Stomach smooth muscle (tissue), 2 donors: Measurements from ENCODE around the gene ITGB2.
"Not testable (repeated sequence)": the region's sequence is repeated elsewhere in the genome, so short reads cannot be mapped to it uniquely, and the experiment has no call there.

Source experiments
- H3K27ac ChIP-seq: one replicate; pipeline ENCODE4 v1.7.0; 2013; ENCODE audit warnings: mild to moderate bottlenecking, low read length, inconsistent platforms
- H3K27me3 ChIP-seq, 2 donors: one replicate each; pipeline ENCODE4 v1.7.0; 2013; ENCODE audit warnings: low read length in 2 of 2; ENCODE audit not compliant: insufficient read depth in 2 of 2, control insufficient read depth in 1 of 2
- H3K36me3 ChIP-seq, 2 donors: one replicate each; pipeline ENCODE4 v1.7.0; 2013; ENCODE audit warnings: low read length in 2 of 2; ENCODE audit not compliant: control insufficient read depth in 2 of 2, insufficient read depth in 2 of 2
- H3K4me1 ChIP-seq: one replicate; pipeline ENCODE4 v1.7.0; 2013; ENCODE audit warnings: low read length; ENCODE audit not compliant: control insufficient read depth, insufficient read depth
- H3K4me3 ChIP-seq, 2 donors: one replicate each; pipeline ENCODE4 v1.7.0; 2013; ENCODE audit warnings: low read length in 2 of 2
- H3K9ac ChIP-seq, 2 donors: one replicate each; pipeline ENCODE4 v1.7.0; 2013; ENCODE audit warnings: low read length in 2 of 2, mild to moderate bottlenecking in 1 of 2
- H3K9me3 ChIP-seq, 2 donors: one replicate each; pipeline ENCODE4 v1.7.0; 2013; ENCODE audit warnings: low read length in 2 of 2; ENCODE audit not compliant: control insufficient read depth in 2 of 2
- donor health status: healthy.
- donor health status: Pancreatic carcinoma.

Gene ITGB2

GRCh38 chr21:44930543-44930981, 9.9 kb upstream of the ITGB2 start:
- H3K4me3 ChIP-seq = no peak overlapping the region
- peaks cover 44 to 51% of the 10 kb centered on the region in 2 donors for H3K27me3 ChIP-seq
- peaks cover 0 to 6% of the 10 kb centered on the region in 2 donors for H3K9me3 ChIP-seq
- H3K36me3 ChIP-seq = no peaks in the 10 kb centered on the region
- H3K9ac ChIP-seq = no peak overlapping the region
- no peak overlapping the region for H3K27ac ChIP-seq
- H3K4me1 ChIP-seq = peaks cover 21% of the 10 kb centered on the region

- H3K4me1 ChIP-seq = peaks cover 21% of the 10 kb centered on the region
- no peak overlapping the region for H3K4me3 ChIP-seq
- H3K27me3 ChIP-seq = peaks cover 44 to 50% of the 10 kb centered on the region in 2 donors
- no peak overlapping the region for H3K9ac ChIP-seq
- peaks cover 0 to 6% of the 10 kb centered on the region in 2 donors for H3K9me3 ChIP-seq
- H3K27ac ChIP-seq = no peak overlapping the region
- H3K36me3 ChIP-seq = no peaks in the 10 kb centered on the region
Observed at GRCh38 chr21:44929799-44930542, 9.3 kb upstream of the ITGB2 start.

GRCh38 chr21:44929242-44929798, 8.6 kb upstream of the ITGB2 start:
- no peak overlapping the region for H3K4me3 ChIP-seq
- H3K27ac ChIP-seq = no peak overlapping the region
- peaks cover 44 to 47% of the 10 kb centered on the region in 2 donors for H3K27me3 ChIP-seq
- H3K36me3 ChIP-seq = no peaks in the 10 kb centered on the region
- H3K9me3 ChIP-seq = peaks cover 0 to 6% of the 10 kb centered on the region in 2 donors
- no peak overlapping the region for H3K9ac ChIP-seq
- peaks cover 21% of the 10 kb centered on the region for H3K4me1 ChIP-seq

- not testable (repeated sequence) for H3K9me3 ChIP-seq, H3K36me3 ChIP-seq, H3K9ac ChIP-seq, H3K27ac ChIP-seq, H3K4me3 ChIP-seq
- peaks cover 21% of the 10 kb centered on the region for H3K4me1 ChIP-seq
- peaks cover 41 to 44% of the 10 kb centered on the region in 2 donors for H3K27me3 ChIP-seq
Observed at GRCh38 chr21:44928500-44929241, 8.0 kb upstream of the ITGB2 start.

GRCh38 chr21:44927587-44928461, 7.1 kb upstream of the ITGB2 start:
- Histone ChIP-seq H3K4me1 (peaks cover 18% of the 10 kb centered on the region), H3K36me3 (no peaks in the 10 kb centered on the region), H3K4me3 (no peak overlapping the region), H3K27me3 (peaks cover 34 to 36% of the 10 kb centered on the region in 2 donors), H3K9ac (no peak overlapping the region), H3K27ac (no peak overlapping the region), H3K9me3 (peaks cover 0 to 6% of the 10 kb centered on the region in 2 donors)

- Histone ChIP-seq H3K27ac (no peak overlapping the region), H3K4me3 (no peak overlapping the region), H3K27me3 (peaks cover 34% of the 10 kb centered on the region in 2 donors), H3K9me3 (peaks cover 0 to 6% of the 10 kb centered on the region in 2 donors), H3K9ac (no peak overlapping the region), H3K4me1 (peaks cover 12% of the 10 kb centered on the region), H3K36me3 (no peaks in the 10 kb centered on the region)
Observed at GRCh38 chr21:44927259-44927586, 6.5 kb upstream of the ITGB2 start.

GRCh38 chr21:44926331-44927101, 5.8 kb upstream of the ITGB2 start:
- Histone ChIP-seq H3K9me3 (peaks cover 0 to 6% of the 10 kb centered on the region in 2 donors), H3K36me3 (no peaks in the 10 kb centered on the region), H3K27me3 (peaks cover 27 to 31% of the 10 kb centered on the region in 2 donors), H3K27ac (no peak overlapping the region), H3K4me1 (peaks cover 6% of the 10 kb centered on the region), H3K9ac (no peak overlapping the region), H3K4me3 (no peak overlapping the region)

GRCh38 chr21:44925378-44925755, 4.7 kb upstream of the ITGB2 start:
- Histone ChIP-seq H3K9me3 (peaks cover 0 to 6% of the 10 kb centered on the region in 2 donors), H3K4me3 (no peak overlapping the region), H3K4me1 (no peaks in the 10 kb centered on the region), H3K9ac (no peak overlapping the region), H3K27ac (no peak overlapping the region), H3K27me3 (peaks cover 17 to 29% of the 10 kb centered on the region in 2 donors), H3K36me3 (no peaks in the 10 kb centered on the region)

- Histone ChIP-seq H3K36me3 (no peaks in the 10 kb centered on the region), H3K4me3 (no peak overlapping the region), H3K4me1 (no peaks in the 10 kb centered on the region), H3K27ac (no peak overlapping the region), H3K27me3 (peaks cover 18 to 26% of the 10 kb centered on the region in 2 donors), H3K9ac (no peak overlapping the region), H3K9me3 (peaks cover 0 to 6% of the 10 kb centered on the region in 2 donors)
Observed at GRCh38 chr21:44924606-44925377, 4.1 kb upstream of the ITGB2 start.
